Fibroblast of lung (primary cell): ENCODE results near the gene TRNP1. TPM values are rescaled to one million over a fixed set of nuclear protein-coding genes. Genes with fewer than 3 reads are reported as not detected.

Experiments used
- DNase-seq, 2 donors: peaks; one replicate each; pipeline versions ENCODE4 v3.0.0 to v3.0.0-alpha.2; 2010; ENCODE audit warnings: low read depth in 2 of 2
- H2AFZ ChIP-seq: 2 replicates; pipeline ENCODE4 v1.5.1; 2012; ENCODE audit warnings: low read length, control low read depth, inconsistent platforms
- H3K27ac ChIP-seq: 2 replicates; pipeline ENCODE4 v1.5.1; 2011; ENCODE audit warnings: low read length, control low read depth; ENCODE audit not compliant: insufficient read depth
- H3K27me3 ChIP-seq: 2 replicates; pipeline ENCODE4 v1.5.1; 2011; ENCODE audit warnings: mild to moderate bottlenecking, low read length; ENCODE audit not compliant: control insufficient read depth, insufficient read depth
- H3K36me3 ChIP-seq: 2 replicates; pipeline ENCODE4 v1.5.1; 2011; ENCODE audit warnings: low read length; ENCODE audit not compliant: control insufficient read depth, insufficient read depth
- H3K4me1 ChIP-seq: 2 replicates; pipeline ENCODE4 v1.5.1; 2011; ENCODE audit warnings: low read length; ENCODE audit not compliant: control insufficient read depth, insufficient read depth; ENCODE audit errors: extremely low read depth
- H3K4me2 ChIP-seq: 2 replicates; pipeline ENCODE4 v1.5.1; 2011; ENCODE audit warnings: low read length, control low read depth; ENCODE audit not compliant: insufficient read depth; ENCODE audit errors: extremely low read depth
- H3K4me3 ChIP-seq, 4 experiments: fragments of 200-600 bp in 1 of 4; sonication (generic) in 1 of 4; replicated peaks in 1 of 4; 2 replicates each; pipeline ENCODE4 v1.5.1; 2011 to 2016; ENCODE audit warnings: low read length in 4 of 4, low read depth in 3 of 4, mild to moderate bottlenecking in 3 of 4, control low read depth in 2 of 4, inconsistent platforms in 1 of 4, mixed read lengths in 1 of 4; ENCODE audit not compliant: insufficient read depth in 1 of 4; ENCODE audit errors: control extremely low read depth in 1 of 4
- H3K79me2 ChIP-seq: 2 replicates; pipeline ENCODE4 v1.5.1; 2012; ENCODE audit warnings: mild to moderate bottlenecking, low read length, inconsistent platforms; ENCODE audit not compliant: control insufficient read depth, insufficient read depth
- H3K9ac ChIP-seq: 2 replicates; pipeline ENCODE4 v1.5.1; 2011; ENCODE audit warnings: mild to moderate bottlenecking, low read length, control low read depth; ENCODE audit not compliant: insufficient read depth
- H3K9me3 ChIP-seq: 2 replicates; pipeline ENCODE4 v1.5.1; 2012; ENCODE audit warnings: low read depth, low read length; ENCODE audit not compliant: control insufficient read depth, insufficient read depth
- H4K20me1 ChIP-seq: 2 replicates; pipeline ENCODE4 v1.5.1; 2011; ENCODE audit warnings: low read length; ENCODE audit not compliant: control insufficient read depth, insufficient read depth; ENCODE audit errors: extremely low read depth
- CTCF ChIP-seq, 2 donors: IDR thresholded peaks in 1 of 2; conservative IDR thresholded peaks in 1 of 2; 1 replicate in 1 of 2; 2 replicates in 1 of 2; pipeline ENCODE4 v1.5.1; 2011 to 2012; ENCODE audit warnings: low read length in 2 of 2, control low read depth in 1 of 2, inconsistent platforms in 1 of 2, low read depth in 1 of 2, mild to moderate bottlenecking in 1 of 2
- EZH2 ChIP-seq: IDR thresholded peaks from 2 replicates; pipeline ENCODE4 v1.5.1; 2012; ENCODE audit warnings: low read length, control low read depth, mild to moderate bottlenecking; ENCODE audit errors: missing control alignments
- polyA plus RNA-seq, 2 donors: library from polyadenylated mRNA; depleted of rRNA in 1 of 2; stranded (reverse) in 1 of 2; unstranded in 1 of 2; fragments of >200 nt; gene quantifications; 2 replicates each; pipeline ENCODE4 v1.2.1, GENCODE V29; 2011 to 2012; ENCODE audit warnings: missing spikeins in 1 of 2
- total RNA-seq: library from RNA; depleted of rRNA; stranded (reverse); fragments of >200 nt; gene quantifications from 2 replicates; pipeline ENCODE4 v1.2.1, GENCODE V29; 2014

TRNP1 gene
- total and polyA plus RNA-seq, 2 donors (not counting 1 experiment from before 2014, with no cell fraction given) = 16.2 to 32.6 TPM

- no peak overlapping the region for H2AFZ ChIP-seq
- no peak for TF ChIP-seq EZH2
- TF ChIP-seq CTCF (conservative IDR thresholded peaks at IDR 0.05 in 1 of 2, IDR thresholded peaks at IDR 0.05 in 1 of 2; ENCODE audit: low read depth in 1 of 2, low read length in 2 of 2) = no peak
- H3K9me3 ChIP-seq = no peaks in the 10 kb centered on the region
- no peaks in the 10 kb centered on the region for H3K27me3 ChIP-seq
- no peak overlapping the region for H3K4me2 ChIP-seq
- no peaks in the 10 kb centered on the region for H3K36me3 ChIP-seq
- no peak overlapping the region for H3K4me3 ChIP-seq
- no peak for DNase-seq
- no peak overlapping the region for H3K9ac ChIP-seq
- H3K79me2 ChIP-seq = no peaks in the 10 kb centered on the region
- no peak overlapping the region for H3K27ac ChIP-seq
- no peaks in the 10 kb centered on the region for H4K20me1 ChIP-seq
- H3K4me1 ChIP-seq = no peaks in the 10 kb centered on the region
These were observed 44.0 kb downstream of the TRNP1 start for GRCh38 chr1:27037518-27037917.

- H3K27me3 ChIP-seq = no peaks in the 10 kb centered on the region
- H3K27ac ChIP-seq = no peak overlapping the region
- no peaks in the 10 kb centered on the region for H3K79me2 ChIP-seq
- no peak for DNase-seq
- H3K9me3 ChIP-seq = no peaks in the 10 kb centered on the region
- TF ChIP-seq EZH2 (no peak), CTCF (conservative IDR thresholded peaks at IDR 0.05 in 1 of 2, IDR thresholded peaks at IDR 0.05 in 1 of 2; ENCODE audit: low read depth in 1 of 2, low read length in 2 of 2) (no peak)
- H4K20me1 ChIP-seq = no peaks in the 10 kb centered on the region
- H3K36me3 ChIP-seq = no peaks in the 10 kb centered on the region
- H3K4me1 ChIP-seq = no peaks in the 10 kb centered on the region
- H3K4me2 ChIP-seq = no peak overlapping the region
- H3K9ac ChIP-seq = no peak overlapping the region
- no peak overlapping the region for H2AFZ ChIP-seq
- no peak overlapping the region for H3K4me3 ChIP-seq
These were observed 44.5 kb downstream of the TRNP1 start for GRCh38 chr1:27038020-27038419.

GRCh38 chr1:27042670-27043069, 49.2 kb downstream of the TRNP1 start:
- no peak for TF ChIP-seq CTCF (conservative IDR thresholded peaks at IDR 0.05 in 1 of 2, IDR thresholded peaks at IDR 0.05 in 1 of 2; ENCODE audit: low read depth in 1 of 2, low read length in 2 of 2)
- TF ChIP-seq EZH2 = no peak
- no peaks in the 10 kb centered on the region for H3K27me3 ChIP-seq
- H3K4me1 ChIP-seq = peaks cover 2% of the 10 kb centered on the region
- no peak for DNase-seq
- H3K4me2 ChIP-seq = no peak overlapping the region
- no peaks in the 10 kb centered on the region for H3K9me3 ChIP-seq
- H3K36me3 ChIP-seq = no peaks in the 10 kb centered on the region
- no peak overlapping the region for H3K4me3 ChIP-seq
- no peaks in the 10 kb centered on the region for H4K20me1 ChIP-seq
- no peaks in the 10 kb centered on the region for H3K79me2 ChIP-seq
- H3K27ac ChIP-seq = no peak overlapping the region
- H3K9ac ChIP-seq = no peak overlapping the region
- no peak overlapping the region for H2AFZ ChIP-seq
